H1 (cell line): ENCODE data around the gene RBM4B. TPM values are rescaled to one million over a fixed set of nuclear protein-coding genes. Genes with fewer than 3 reads are reported as not detected.

ENCODE experiments used
- CTCF ChIA-PET: fragments of 300-600 bp; sonication (Branson Sonifier 250); formaldehyde crosslinking; loops from one replicate; lab custom pipeline; 2021; ENCODE audit not compliant: partially characterized antibody; lab: Charles Lee
- POLR2A ChIA-PET: fragments of 300-600 bp; sonication (Branson Sonifier 250); formaldehyde crosslinking; loops from one replicate; lab custom pipeline; 2021; ENCODE audit warnings: inconsistent platforms; ENCODE audit not compliant: partially characterized antibody; lab: Charles Lee
- DNase-seq, 2 experiments: peaks; one replicate each; pipeline versions ENCODE4 v3.0.0 to v3.0.0-alpha.2; 2010 to 2022; ENCODE audit warnings: low spot score in 2 of 2, low read depth in 1 of 2, mixed read lengths in 1 of 2
- FAIRE-seq: peaks from 2 replicates; lab custom pipeline; 2011; peaks lifted over from hg19 to GRCh38; lab: Jason Lieb, UNC
- H2AFZ ChIP-seq: 2 replicates; pipeline ENCODE4 v1.8.1; 2012; ENCODE audit warnings: low read length, inconsistent platforms
- H2AK5ac ChIP-seq: 2 replicates; pipeline ENCODE4 v1.6.1; 2013; ENCODE audit warnings: low read depth, low read length
- H2BK120ac ChIP-seq: replicated peaks from 2 replicates; pipeline ENCODE3; 2013; ENCODE audit warnings: low read depth, low read length, inconsistent platforms
- H2BK12ac ChIP-seq: 2 replicates; pipeline ENCODE4 v1.6.1; 2013; ENCODE audit warnings: low read depth, low read length
- H2BK15ac ChIP-seq: 2 replicates; pipeline ENCODE4 v1.6.1; 2013; ENCODE audit warnings: low read length
- H2BK20ac ChIP-seq: 2 replicates; pipeline ENCODE4 v1.6.1; 2013; ENCODE audit warnings: low read length
- H2BK5ac ChIP-seq: 2 replicates; pipeline ENCODE4 v1.6.1; 2013; ENCODE audit warnings: low read depth, low read length
- H3K14ac ChIP-seq: 2 replicates; pipeline ENCODE4 v1.6.1; 2013; ENCODE audit warnings: inconsistent platforms; ENCODE audit not compliant: insufficient read length
- H3K18ac ChIP-seq: 2 replicates; pipeline ENCODE4 v1.6.1; 2013; ENCODE audit warnings: low read length; ENCODE audit errors: extremely low read depth
- H3K23ac ChIP-seq: 2 replicates; pipeline ENCODE4 v1.6.1; 2013; ENCODE audit warnings: inconsistent platforms; ENCODE audit not compliant: insufficient read length
- H3K23me2 ChIP-seq: 2 replicates; pipeline ENCODE4 v1.6.1; 2013; ENCODE audit warnings: low read depth, low read length
- H3K27ac ChIP-seq: 2 replicates; pipeline ENCODE4 v1.6.1; 2011; ENCODE audit warnings: low read depth, low read length, inconsistent platforms
- H3K27me3 ChIP-seq, 4 experiments: replicated peaks in 1 of 4; 1 replicate in 1 of 4; 2 replicates in 3 of 4; pipeline versions ENCODE4 v1.6.1 to v1.8.1; 2011 to 2013; ENCODE audit warnings: low read length in 3 of 4, mild to moderate bottlenecking in 3 of 4, inconsistent platforms in 2 of 4, mixed read lengths in 2 of 4, moderate library complexity in 1 of 4; ENCODE audit not compliant: control insufficient read depth in 3 of 4, insufficient read depth in 3 of 4; ENCODE audit errors: extremely low read depth in 1 of 4
- H3K36me3 ChIP-seq, 4 experiments: 2 replicates each; pipeline versions ENCODE4 v1.6.1 to v1.8.1; 2011 to 2013; ENCODE audit warnings: mild to moderate bottlenecking in 4 of 4, low read length in 3 of 4, moderate library complexity in 2 of 4, control low read depth in 1 of 4, inconsistent platforms in 1 of 4; ENCODE audit not compliant: insufficient read depth in 4 of 4, control insufficient read depth in 2 of 4
- H3K4ac ChIP-seq: replicated peaks from 2 replicates; pipeline ENCODE3; 2013; ENCODE audit warnings: low read length, low read depth, mixed read lengths, inconsistent platforms; ENCODE audit not compliant: insufficient read length
- H3K4me1 ChIP-seq, 4 experiments: replicated peaks in 1 of 4; 1 replicate in 1 of 4; 2 replicates in 3 of 4; pipeline versions ENCODE4 v1.6.1 to v1.8.1; 2011 to 2013; ENCODE audit warnings: low read length in 3 of 4, inconsistent platforms in 2 of 4, mixed read lengths in 1 of 4; ENCODE audit not compliant: insufficient read depth in 4 of 4, control insufficient read depth in 3 of 4
- H3K4me2 ChIP-seq, 2 experiments: 2 replicates each; pipeline versions ENCODE4 v1.6.1 to v1.8.1; 2011 to 2013; ENCODE audit warnings: low read depth in 2 of 2, low read length in 2 of 2, control low read depth in 1 of 2, inconsistent platforms in 1 of 2, mild to moderate bottlenecking in 1 of 2; ENCODE audit not compliant: insufficient read depth in 1 of 2
- H3K4me3 ChIP-seq, 4 experiments: fragments of 200-600, 300-600 bp in 1 of 4; sonication (generic), shearing (Covaris generic), sonication (Bioruptor Twin) in 1 of 4; 2 replicates each; pipeline versions ENCODE4 v1.5.1 to v1.8.1; 2011 to 2016; ENCODE audit warnings: low read length in 4 of 4, low read depth in 3 of 4, control low read depth in 2 of 4, inconsistent platforms in 2 of 4, mild to moderate bottlenecking in 2 of 4, mixed read lengths in 1 of 4, moderate library complexity in 1 of 4; ENCODE audit not compliant: insufficient read depth in 2 of 4; ENCODE audit errors: extremely low read depth in 1 of 4
- H3K56ac ChIP-seq: replicated peaks from 2 replicates; pipeline ENCODE3; 2013; ENCODE audit warnings: low read depth, mild to moderate bottlenecking, mixed read lengths, low read length, inconsistent platforms; ENCODE audit not compliant: insufficient read length
- H3K79me1 ChIP-seq: 2 replicates; pipeline ENCODE4 v1.6.1; 2013; ENCODE audit warnings: low read depth, low read length, control low read depth
- H3K79me2 ChIP-seq, 2 experiments: 2 replicates each; pipeline versions ENCODE4 v1.6.1 to v1.8.1; 2012 to 2013; ENCODE audit warnings: low read length in 2 of 2, mild to moderate bottlenecking in 2 of 2, inconsistent platforms in 1 of 2; ENCODE audit not compliant: insufficient read depth in 2 of 2, control insufficient read depth in 1 of 2
- H3K9ac ChIP-seq, 4 experiments: replicated peaks in 1 of 4; 1 replicate in 1 of 4; 2 replicates in 3 of 4; pipeline versions ENCODE4 v1.6.1 to v1.8.1; 2011 to 2013; ENCODE audit warnings: low read depth in 3 of 4, low read length in 3 of 4, control low read depth in 2 of 4, mild to moderate bottlenecking in 2 of 4, moderate library complexity in 2 of 4, inconsistent platforms in 1 of 4; ENCODE audit errors: extremely low read depth in 1 of 4
- H3K9me3 ChIP-seq, 2 experiments: 2 replicates each; pipeline versions ENCODE4 v1.6.1 to v1.8.1; 2012 to 2013; ENCODE audit warnings: mild to moderate bottlenecking in 2 of 2, moderate library complexity in 2 of 2, control low read depth in 1 of 2, inconsistent platforms in 1 of 2, low read depth in 1 of 2, low read length in 1 of 2, mixed read lengths in 1 of 2; ENCODE audit not compliant: insufficient read depth in 2 of 2
- H4K20me1 ChIP-seq, 2 experiments: replicated peaks in 1 of 2; 2 replicates each; pipeline versions ENCODE3 to v1.8.1; 2011 to 2013; ENCODE audit warnings: inconsistent platforms in 2 of 2, low read length in 2 of 2, mild to moderate bottlenecking in 1 of 2; ENCODE audit not compliant: insufficient read depth in 2 of 2, control insufficient read depth in 1 of 2
- H4K5ac ChIP-seq: 2 replicates; pipeline ENCODE4 v1.6.1; 2013; ENCODE audit warnings: low read length, low read depth, mixed read lengths, inconsistent platforms; ENCODE audit not compliant: insufficient read length
- H4K8ac ChIP-seq: 2 replicates; pipeline ENCODE4 v1.8.0; 2013; ENCODE audit warnings: mild to moderate bottlenecking, moderate library complexity, low read length, inconsistent platforms; ENCODE audit not compliant: insufficient read depth; ENCODE audit errors: extremely low read depth
- H4K91ac ChIP-seq: replicated peaks from 2 replicates; pipeline ENCODE3; 2013; ENCODE audit warnings: low read length, mixed read lengths, inconsistent platforms; ENCODE audit not compliant: insufficient read length
- CTCF ChIP-seq, 3 experiments: IDR thresholded peaks; 1 replicate in 2 of 3; 2 replicates in 1 of 3; pipeline versions ENCODE4 v1.5.1 to v1.6.1; 2011; ENCODE audit warnings: low read length in 3 of 3, mild to moderate bottlenecking in 3 of 3, inconsistent platforms in 2 of 3, low read depth in 1 of 3, moderate library complexity in 1 of 3; ENCODE audit not compliant: insufficient read depth in 1 of 3; ENCODE audit errors: control extremely low read depth in 1 of 3
- POLR2AphosphoS5 ChIP-seq: IDR thresholded peaks from 2 replicates; pipeline ENCODE4 v1.6.1; 2011; ENCODE audit warnings: low read depth, low read length
- SIN3A ChIP-seq, 2 experiments: IDR thresholded peaks in 1 of 2; conservative IDR thresholded peaks in 1 of 2; 2 replicates each; pipeline ENCODE4 v1.6.1; 2011 to 2012; ENCODE audit warnings: low read length in 2 of 2, improper control_type of control experiment in 1 of 2, low read depth in 1 of 2, mild to moderate bottlenecking in 1 of 2
- YY1 ChIP-seq: IDR thresholded peaks from 2 replicates; pipeline ENCODE4 v1.6.1; 2011; ENCODE audit warnings: low read depth, mild to moderate bottlenecking, low read length
- WGBS, 2 experiments: shearing (Covaris generic) in 1 of 2; methylation state at CpG; one replicate each; pipeline versions ENCODE4 v1.1.6 to v1.1.7; 2013 to 2015; ENCODE audit warnings: low lambda C conversion rate in 2 of 2, mixed read lengths in 2 of 2, inconsistent platforms in 1 of 2, low coverage in 1 of 2, missing lambda C conversion rate in 1 of 2; ENCODE audit not compliant: insufficient replicate concordance in 2 of 2, insufficient coverage in 1 of 2, insufficient read length in 1 of 2; ENCODE audit errors: extremely low coverage in 1 of 2, missing lambda C conversion rate in 1 of 2; 5-methylcytosine and 5-hydroxymethylcytosine counted together
- polyA plus RNA-seq, 7 experiments: library from polyadenylated mRNA; depleted of rRNA in 3 of 7; stranded (reverse) in 5 of 7; unstranded in 2 of 7; fragments of >200 nt in 5 of 7; fragments of 200-250 nt in 2 of 7; gene quantifications; 1 replicate in 5 of 7; 2 replicates in 1 of 7; 4 replicates in 1 of 7; pipeline versions ENCODE4 v1.2.1 to v1.2.3, GENCODE V29; 2011 to 2013; ENCODE audit warnings: missing spikeins in 2 of 7, mixed read lengths in 2 of 7
- total RNA-seq: library from RNA; stranded (reverse); fragmentation: NEBNext Ultra II Directional; extraction: Animal tissue kit (Norgen Biotek cat#: 25700); gene quantifications from 2 replicates; pipeline ENCODE4 v1.2.1, GENCODE V29; 2021

Gene RBM4B
- total and polyA plus RNA-seq, 2 of the 8 experiments (the other 6 are each of a cell fraction or from before 2014, with no cell fraction given) = 27.5 to 30.5 TPM

DNA sequence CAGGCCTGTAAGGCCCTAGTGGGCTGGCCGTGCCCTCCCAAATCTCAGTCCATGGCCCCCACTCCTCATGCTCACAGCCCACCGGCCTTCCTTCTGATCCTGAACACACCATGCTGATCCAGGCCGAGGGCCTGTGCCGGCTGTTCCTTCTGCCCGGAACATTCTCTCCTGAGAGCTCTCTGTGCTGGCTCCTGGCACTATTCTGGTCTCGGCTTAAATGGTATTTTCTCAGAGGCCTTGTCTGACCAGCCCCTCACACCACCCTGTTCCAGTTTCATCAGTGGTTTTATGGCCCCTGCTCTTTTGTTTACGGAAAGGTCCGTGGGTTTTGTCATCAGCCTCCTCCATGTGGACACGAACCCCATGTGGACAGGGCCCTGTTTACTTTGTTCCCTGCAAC lies 29.3 kb upstream of the RBM4B start:
- DNase-seq (no peak), FAIRE-seq (no peak)
- H3K4me3 ChIP-seq = no peak overlapping the region
- H3K9me3 ChIP-seq = no peaks in the 10 kb centered on the region
- H4K8ac ChIP-seq = no peak overlapping the region
- H3K4me2 ChIP-seq = no peak overlapping the region
- no peaks in the 10 kb centered on the region for H3K27me3 ChIP-seq
- no peak overlapping the region for H2BK120ac ChIP-seq
- H3K14ac ChIP-seq = no peak overlapping the region
- H2AFZ ChIP-seq = no peak overlapping the region
- no peak overlapping the region for H2BK20ac ChIP-seq
- no peak overlapping the region for H3K23ac ChIP-seq
- H2BK15ac ChIP-seq = no peak overlapping the region
- H4K5ac ChIP-seq = no peak overlapping the region
- no peaks in the 10 kb centered on the region for H3K79me1 ChIP-seq
- no peak overlapping the region for H4K91ac ChIP-seq
- no peak overlapping the region for H2BK5ac ChIP-seq
- peaks cover 16 to 56% (median 43%) of the 10 kb centered on the region in 4 experiments for H3K36me3 ChIP-seq
- TF ChIP-seq CTCF (IDR thresholded peaks at IDR 0.05; ENCODE audit: control extremely low read depth in 1 of 3, insufficient read depth in 1 of 3, low read depth in 1 of 3, low read length in 3 of 3) (no peak), YY1 (no peak), SIN3A (conservative IDR thresholded peaks at IDR 0.05 in 1 of 2, IDR thresholded peaks at IDR 0.05 in 1 of 2; ENCODE audit: low read depth in 1 of 2, low read length in 2 of 2) (no peak), POLR2AphosphoS5 (no peak)
- no peak overlapping the region for H2AK5ac ChIP-seq
- H2BK12ac ChIP-seq = no peak overlapping the region
- no peak overlapping the region for H3K56ac ChIP-seq
- no peak overlapping the region for H3K27ac ChIP-seq
- 95% methylated on average over 9 of the region's 9 CpGs; no CpG with 5 or more reads in 1 of the 2 experiments for WGBS, 2 experiments
- H3K23me2 ChIP-seq = no peaks in the 10 kb centered on the region
- H3K4me1 ChIP-seq = no peaks in the 10 kb centered on the region
- no peak overlapping the region for H3K4ac ChIP-seq
- H3K9ac ChIP-seq = no peak overlapping the region
- no peaks in the 10 kb centered on the region for H3K79me2 ChIP-seq
- no peak overlapping the region for H3K18ac ChIP-seq
- H4K20me1 ChIP-seq = no peaks in the 10 kb centered on the region
- ChIA-PET POLR2A (interaction anchor here (0.9 kb wide), 1 partner anchor 8 kb away, joined by 3 read pairs; no protein-coding TSS in a partner anchor), CTCF (interaction anchor here (1.7 kb wide), 2 partner anchors 14 to 28 kb away, joined by 5 to 6 read pairs; no protein-coding TSS in a partner anchor)
